Stomach (tissue), 4 donors: ENCODE results near the gene TRIM59.

Experiments
- CTCF ChIP-seq, 7 experiments: fragments of 450-650 bp in 4 of 7; fragments of 200-600 bp in 3 of 7; sonication (generic) in 3 of 7; IDR thresholded peaks; one replicate each; pipeline ENCODE4 v1.5.1; 2016 to 2019; ENCODE audit warnings: antibody characterized with exemption in 7 of 7, control low read depth in 2 of 7, mild to moderate bottlenecking in 1 of 7
- EP300 ChIP-seq: sonication (generic); formaldehyde crosslinking; IDR thresholded peaks from one replicate; pipeline ENCODE4 v1.6.1; 2017; ENCODE audit warnings: antibody characterized with exemption
- POLR2A ChIP-seq, 4 donors: fragments of 450-650 bp; IDR thresholded peaks; one replicate each; pipeline ENCODE4 v1.6.1; 2016; ENCODE audit warnings: antibody characterized with exemption in 4 of 4, control low read depth in 2 of 4, mild to moderate bottlenecking in 1 of 4, moderate library complexity in 1 of 4
- POLR2AphosphoS5 ChIP-seq, 3 donors: sonication (generic); formaldehyde crosslinking; IDR thresholded peaks; one replicate each; pipeline ENCODE4 v1.6.1; 2016; ENCODE audit warnings: antibody characterized with exemption in 3 of 3

- TF ChIP-seq CTCF (IDR thresholded peaks at IDR 0.05): no peak
- TF ChIP-seq POLR2A (IDR thresholded peaks at IDR 0.05): no peak
- TF ChIP-seq POLR2AphosphoS5 (IDR thresholded peaks at IDR 0.05): no peak
- no peak for TF ChIP-seq EP300
Observed at GRCh38 chr3:160448845-160449635, 546 bp downstream of the TRIM59 start.
